Endothelial cell of umbilical vein (primary cell): Measurements from ENCODE around the gene KLRF1. TPM values are rescaled to one million over a fixed set of nuclear protein-coding genes. Genes with fewer than 3 reads are reported as not detected.

Source experiments
- BruUV-seq: library from RNA; stranded (reverse); fragments of 400-500 nt; replicated peaks from 2 replicates; lab custom pipeline; 2021; lab: Mats Ljungman, UMichigan
- CTCF ChIA-PET: fragments of 300-600, 350-600 bp; sonication (Branson Sonifier 250); formaldehyde crosslinking; loops from one replicate; lab custom pipeline; 2021; ENCODE audit warnings: antibody characterized with exemption, inconsistent platforms; lab: Charles Lee
- POLR2A ChIA-PET: fragments of 300-600, 350-600 bp; sonication (Branson Sonifier 250); formaldehyde crosslinking; loops from one replicate; lab custom pipeline; 2021; ENCODE audit warnings: antibody characterized with exemption, inconsistent platforms; lab: Charles Lee
- DNase-seq: peaks from one replicate; pipeline ENCODE4 v3.0.0-alpha.2; 2011; ENCODE audit warnings: low read depth, low spot score
- FAIRE-seq: peaks from 2 replicates; lab custom pipeline; 2011; peaks lifted over from hg19 to GRCh38; lab: Jason Lieb, UNC
- H2AFZ ChIP-seq: 2 replicates; pipeline ENCODE4 v1.6.0; 2012; ENCODE audit warnings: low read depth, low read length, control low read depth, inconsistent platforms
- H3K27ac ChIP-seq: 2 replicates; pipeline ENCODE4 v1.5.1; 2011; ENCODE audit warnings: low read depth, mild to moderate bottlenecking, control low read depth, low read length, moderate library complexity; ENCODE audit not compliant: insufficient read depth
- H3K27me3 ChIP-seq, 2 experiments: 2 replicates each; pipeline versions ENCODE4 v1.6.0 to v1.6.1; 2011; ENCODE audit warnings: low read length in 2 of 2, mixed read lengths in 1 of 2; ENCODE audit not compliant: control insufficient read depth in 2 of 2, insufficient read depth in 2 of 2
- H3K36me3 ChIP-seq, 2 experiments: 2 replicates in 1 of 2; 3 replicates in 1 of 2; pipeline ENCODE4 v1.5.1; 2011; ENCODE audit warnings: low read length in 2 of 2, mild to moderate bottlenecking in 1 of 2, moderate library complexity in 1 of 2; ENCODE audit not compliant: control insufficient read depth in 2 of 2, insufficient read depth in 2 of 2; ENCODE audit errors: extremely low read depth in 1 of 2
- H3K4me1 ChIP-seq: 3 replicates; pipeline ENCODE4 v1.5.1; 2011; ENCODE audit warnings: mild to moderate bottlenecking, low read length; ENCODE audit not compliant: control insufficient read depth, insufficient read depth; ENCODE audit errors: extremely low read depth
- H3K4me2 ChIP-seq: 2 replicates; pipeline ENCODE4 v1.6.1; 2011; ENCODE audit warnings: low read length, control low read depth, mixed read lengths; ENCODE audit not compliant: insufficient read depth
- H3K4me3 ChIP-seq, 3 experiments: fragments of 200-600 bp in 1 of 3; sonication (generic), shearing (Covaris generic) in 1 of 3; replicated peaks in 1 of 3; 2 replicates each; pipeline ENCODE4 v1.5.1; 2011 to 2016; ENCODE audit warnings: control low read depth in 3 of 3, low read length in 3 of 3, mild to moderate bottlenecking in 2 of 3, inconsistent platforms in 1 of 3, low read depth in 1 of 3, moderate library complexity in 1 of 3; ENCODE audit not compliant: insufficient read depth in 1 of 3
- H3K79me2 ChIP-seq: 2 replicates; pipeline ENCODE4 v1.6.0; 2012; ENCODE audit warnings: low read length, inconsistent platforms; ENCODE audit not compliant: control insufficient read depth, insufficient read depth
- H3K9ac ChIP-seq: replicated peaks from 2 replicates; pipeline ENCODE3; 2011; ENCODE audit warnings: low read length, control low read depth; ENCODE audit not compliant: insufficient read depth; ENCODE audit errors: extremely low read depth
- H3K9me1 ChIP-seq: replicated peaks from 3 replicates; pipeline ENCODE4 v1.6.0; 2011; ENCODE audit warnings: mild to moderate bottlenecking, low read length; ENCODE audit not compliant: control insufficient read depth, insufficient read depth; ENCODE audit errors: extremely low read depth
- H3K9me3 ChIP-seq: replicated peaks from 2 replicates; pipeline ENCODE4 v1.5.1; 2012; ENCODE audit warnings: low read length, inconsistent platforms; ENCODE audit not compliant: control insufficient read depth, insufficient read depth
- H4K20me1 ChIP-seq: replicated peaks from 2 replicates; pipeline ENCODE3; 2011; ENCODE audit warnings: mild to moderate bottlenecking, low read length; ENCODE audit not compliant: control insufficient read depth, insufficient read depth; ENCODE audit errors: extremely low read depth
- FOS ChIP-seq: IDR thresholded peaks from 2 replicates; pipeline ENCODE4 v1.6.1; 2011; ENCODE audit warnings: mild to moderate bottlenecking, low read length, moderate library complexity, borderline replicate concordance; ENCODE audit not compliant: insufficient read depth
- GATA2 ChIP-seq: IDR thresholded peaks from 2 replicates; pipeline ENCODE4 v1.7.0; 2011; ENCODE audit warnings: low read depth, mild to moderate bottlenecking, moderate library complexity, mixed read lengths, low read length; ENCODE audit not compliant: insufficient read length, insufficient read depth
- JUN ChIP-seq: IDR thresholded peaks from 2 replicates; pipeline ENCODE4 v1.6.1; 2011; ENCODE audit warnings: borderline replicate concordance, low read depth; ENCODE audit not compliant: insufficient read length, insufficient read depth
- MYC ChIP-seq: IDR thresholded peaks from one replicate; pipeline ENCODE4 v1.6.1; 2011; ENCODE audit warnings: mild to moderate bottlenecking, low read depth, low read length
- POLR2A ChIP-seq: IDR thresholded peaks from 2 replicates; pipeline ENCODE4 v1.6.1; 2012; ENCODE audit warnings: low read depth, mild to moderate bottlenecking, control low read depth, low read length
- POLR2AphosphoS5 ChIP-seq: IDR thresholded peaks from 2 replicates; pipeline ENCODE4 v1.6.1; 2012; ENCODE audit warnings: low read depth, mild to moderate bottlenecking, control low read depth, low read length, moderate library complexity; ENCODE audit not compliant: insufficient read depth
- dilution Hi-C: fragments of 300-500 bp; cut with MboI; formaldehyde crosslinking; loops from one replicate; pipeline ENCODE4 v1.15.0; 2019; ENCODE audit warnings: low sequenced_read_pairs; ENCODE audit not compliant: extremely low pct_ligation_motif_present
- intact Hi-C: fragments of 100-400 bp; cut with micrococcal nuclease; formaldehyde crosslinking; loops from one replicate; pipeline ENCODE4 v1.10.0; 2022
- polyA plus RNA-seq, 4 experiments: library from polyadenylated mRNA; depleted of rRNA in 3 of 4; stranded (reverse) in 3 of 4; unstranded in 1 of 4; fragments of >200 nt; gene quantifications; 2 replicates each; pipeline versions ENCODE4 v1.2.1 to v1.2.3, GENCODE V29; 2011 to 2012; ENCODE audit warnings: missing spikeins in 1 of 4
- total RNA-seq: library from RNA; stranded (reverse); gene quantifications from 2 replicates; pipeline ENCODE4 v1.2.3, GENCODE V29; 2021
- TF ChIP-seq, protein P1 (sequence below): IDR thresholded peaks from 2 replicates; pipeline ENCODE4 v1.6.1; 2011; ENCODE audit not compliant: insufficient read depth, insufficient read length
- TF ChIP-seq, protein P2 (sequence below), 2 donors: IDR thresholded peaks; 1 replicate in 1 of 2; 2 replicates in 1 of 2; pipeline ENCODE4 v1.5.1; 2011; ENCODE audit warnings: low read length in 2 of 2, mild to moderate bottlenecking in 2 of 2, moderate library complexity in 2 of 2, control low read depth in 1 of 2, inconsistent platforms in 1 of 2, low read depth in 1 of 2; ENCODE audit not compliant: insufficient read depth in 1 of 2; ENCODE audit errors: extremely low read depth in 1 of 2

Gene KLRF1
- total and polyA plus RNA-seq, 2 donors (not counting 3 experiments of a cell fraction or from before 2014, with no cell fraction given) = not detected

DNA sequence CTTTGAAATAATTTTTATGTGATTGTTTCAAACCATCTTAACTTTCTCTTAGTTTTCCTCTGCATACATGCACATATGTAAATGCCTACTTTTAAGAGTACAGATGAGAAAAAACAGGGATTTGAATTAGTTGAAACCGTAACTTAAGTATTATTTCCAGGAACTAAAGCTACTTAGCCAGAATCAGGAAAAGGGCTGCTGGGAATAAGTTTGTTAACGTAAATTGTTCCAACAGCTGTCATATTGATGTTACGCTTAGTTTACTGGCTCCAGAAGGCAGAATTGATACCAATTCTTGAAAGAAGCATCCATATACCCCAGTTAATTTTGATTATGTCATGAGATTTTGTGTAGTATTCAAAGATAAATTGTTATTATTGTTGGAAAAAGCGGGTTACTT lies 17.9 kb upstream of the KLRF1 start:
- Histone ChIP-seq H3K9me3 (no peaks in the 10 kb centered on the region), H3K4me2 (no peak overlapping the region), H3K9me1 (no peaks in the 10 kb centered on the region), H3K4me1 (no peaks in the 10 kb centered on the region), H4K20me1 (no peaks in the 10 kb centered on the region), H3K27me3 (no peaks in the 10 kb centered on the region), H3K27ac (no peak overlapping the region), H3K79me2 (no peaks in the 10 kb centered on the region), H2AFZ (no peak overlapping the region), H3K9ac (no peak overlapping the region), H3K36me3 (no peaks in the 10 kb centered on the region), H3K4me3 (no peak overlapping the region)
- no peak for FAIRE-seq
- TF ChIP-seq MYC (no peak), JUN (no peak), GATA2 (no peak), FOS (no peak), POLR2AphosphoS5 (no peak), POLR2A (no peak)
- TF ChIP-seq, protein P1, sequence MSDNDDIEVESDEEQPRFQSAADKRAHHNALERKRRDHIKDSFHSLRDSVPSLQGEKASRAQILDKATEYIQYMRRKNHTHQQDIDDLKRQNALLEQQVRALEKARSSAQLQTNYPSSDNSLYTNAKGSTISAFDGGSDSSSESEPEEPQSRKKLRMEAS = no peak
- TF ChIP-seq, protein P2, sequence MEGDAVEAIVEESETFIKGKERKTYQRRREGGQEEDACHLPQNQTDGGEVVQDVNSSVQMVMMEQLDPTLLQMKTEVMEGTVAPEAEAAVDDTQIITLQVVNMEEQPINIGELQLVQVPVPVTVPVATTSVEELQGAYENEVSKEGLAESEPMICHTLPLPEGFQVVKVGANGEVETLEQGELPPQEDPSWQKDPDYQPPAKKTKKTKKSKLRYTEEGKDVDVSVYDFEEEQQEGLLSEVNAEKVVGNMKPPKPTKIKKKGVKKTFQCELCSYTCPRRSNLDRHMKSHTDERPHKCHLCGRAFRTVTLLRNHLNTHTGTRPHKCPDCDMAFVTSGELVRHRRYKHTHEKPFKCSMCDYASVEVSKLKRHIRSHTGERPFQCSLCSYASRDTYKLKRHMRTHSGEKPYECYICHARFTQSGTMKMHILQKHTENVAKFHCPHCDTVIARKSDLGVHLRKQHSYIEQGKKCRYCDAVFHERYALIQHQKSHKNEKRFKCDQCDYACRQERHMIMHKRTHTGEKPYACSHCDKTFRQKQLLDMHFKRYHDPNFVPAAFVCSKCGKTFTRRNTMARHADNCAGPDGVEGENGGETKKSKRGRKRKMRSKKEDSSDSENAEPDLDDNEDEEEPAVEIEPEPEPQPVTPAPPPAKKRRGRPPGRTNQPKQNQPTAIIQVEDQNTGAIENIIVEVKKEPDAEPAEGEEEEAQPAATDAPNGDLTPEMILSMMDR (IDR thresholded peaks at IDR 0.05; ENCODE audit: extremely low read depth in 1 of 2, insufficient read depth in 1 of 2, low read depth in 1 of 2, low read length in 2 of 2) = no peak
- BruUV-seq = no TSS peak
- CTCF ChIA-PET = interaction anchor here (0.9 to 7.9 kb wide), 4 partner anchors 8 to 201 kb away, joined by 3 to 62 read pairs (median 4); no protein-coding TSS in a partner anchor
- no peak for DNase-seq
- dilution Hi-C loops (no loop called here), intact Hi-C loops (no loop called here)
- POLR2A ChIA-PET = no interaction called here
